Endothelial cell of umbilical vein (primary cell): Measurements from ENCODE around the gene JARID2. TPM values are rescaled to one million over a fixed set of nuclear protein-coding genes. Genes with fewer than 3 reads are reported as not detected.

ENCODE experiments used
- BruUV-seq: library from RNA; stranded (reverse); fragments of 400-500 nt; replicated peaks from 2 replicates; lab custom pipeline; 2021; lab: Mats Ljungman, UMichigan
- CTCF ChIA-PET: fragments of 300-600, 350-600 bp; sonication (Branson Sonifier 250); formaldehyde crosslinking; loops from one replicate; lab custom pipeline; 2021; ENCODE audit warnings: antibody characterized with exemption, inconsistent platforms; lab: Charles Lee
- POLR2A ChIA-PET: fragments of 300-600, 350-600 bp; sonication (Branson Sonifier 250); formaldehyde crosslinking; loops from one replicate; lab custom pipeline; 2021; ENCODE audit warnings: antibody characterized with exemption, inconsistent platforms; lab: Charles Lee
- DNase-seq: peaks from one replicate; pipeline ENCODE4 v3.0.0-alpha.2; 2011; ENCODE audit warnings: low read depth, low spot score
- FAIRE-seq: peaks from 2 replicates; lab custom pipeline; 2011; peaks lifted over from hg19 to GRCh38; lab: Jason Lieb, UNC
- H2AFZ ChIP-seq: 2 replicates; pipeline ENCODE4 v1.6.0; 2012; ENCODE audit warnings: low read depth, low read length, control low read depth, inconsistent platforms
- H3K27ac ChIP-seq: 2 replicates; pipeline ENCODE4 v1.5.1; 2011; ENCODE audit warnings: low read depth, mild to moderate bottlenecking, control low read depth, low read length, moderate library complexity; ENCODE audit not compliant: insufficient read depth
- H3K27me3 ChIP-seq, 2 experiments: 2 replicates each; pipeline versions ENCODE4 v1.6.0 to v1.6.1; 2011; ENCODE audit warnings: low read length in 2 of 2, mixed read lengths in 1 of 2; ENCODE audit not compliant: control insufficient read depth in 2 of 2, insufficient read depth in 2 of 2
- H3K36me3 ChIP-seq, 2 experiments: 2 replicates in 1 of 2; 3 replicates in 1 of 2; pipeline ENCODE4 v1.5.1; 2011; ENCODE audit warnings: low read length in 2 of 2, mild to moderate bottlenecking in 1 of 2, moderate library complexity in 1 of 2; ENCODE audit not compliant: control insufficient read depth in 2 of 2, insufficient read depth in 2 of 2; ENCODE audit errors: extremely low read depth in 1 of 2
- H3K4me1 ChIP-seq: 3 replicates; pipeline ENCODE4 v1.5.1; 2011; ENCODE audit warnings: mild to moderate bottlenecking, low read length; ENCODE audit not compliant: control insufficient read depth, insufficient read depth; ENCODE audit errors: extremely low read depth
- H3K4me2 ChIP-seq: 2 replicates; pipeline ENCODE4 v1.6.1; 2011; ENCODE audit warnings: low read length, control low read depth, mixed read lengths; ENCODE audit not compliant: insufficient read depth
- H3K4me3 ChIP-seq, 3 experiments: fragments of 200-600 bp in 1 of 3; sonication (generic), shearing (Covaris generic) in 1 of 3; replicated peaks in 1 of 3; 2 replicates each; pipeline ENCODE4 v1.5.1; 2011 to 2016; ENCODE audit warnings: control low read depth in 3 of 3, low read length in 3 of 3, mild to moderate bottlenecking in 2 of 3, inconsistent platforms in 1 of 3, low read depth in 1 of 3, moderate library complexity in 1 of 3; ENCODE audit not compliant: insufficient read depth in 1 of 3
- H3K79me2 ChIP-seq: 2 replicates; pipeline ENCODE4 v1.6.0; 2012; ENCODE audit warnings: low read length, inconsistent platforms; ENCODE audit not compliant: control insufficient read depth, insufficient read depth
- H3K9ac ChIP-seq: replicated peaks from 2 replicates; pipeline ENCODE3; 2011; ENCODE audit warnings: low read length, control low read depth; ENCODE audit not compliant: insufficient read depth; ENCODE audit errors: extremely low read depth
- H3K9me1 ChIP-seq: replicated peaks from 3 replicates; pipeline ENCODE4 v1.6.0; 2011; ENCODE audit warnings: mild to moderate bottlenecking, low read length; ENCODE audit not compliant: control insufficient read depth, insufficient read depth; ENCODE audit errors: extremely low read depth
- H3K9me3 ChIP-seq: replicated peaks from 2 replicates; pipeline ENCODE4 v1.5.1; 2012; ENCODE audit warnings: low read length, inconsistent platforms; ENCODE audit not compliant: control insufficient read depth, insufficient read depth
- H4K20me1 ChIP-seq: replicated peaks from 2 replicates; pipeline ENCODE3; 2011; ENCODE audit warnings: mild to moderate bottlenecking, low read length; ENCODE audit not compliant: control insufficient read depth, insufficient read depth; ENCODE audit errors: extremely low read depth
- CTCF ChIP-seq, 2 donors: IDR thresholded peaks; 1 replicate in 1 of 2; 2 replicates in 1 of 2; pipeline ENCODE4 v1.5.1; 2011; ENCODE audit warnings: low read length in 2 of 2, mild to moderate bottlenecking in 2 of 2, moderate library complexity in 2 of 2, control low read depth in 1 of 2, inconsistent platforms in 1 of 2, low read depth in 1 of 2; ENCODE audit not compliant: insufficient read depth in 1 of 2; ENCODE audit errors: extremely low read depth in 1 of 2
- EZH2 ChIP-seq: IDR thresholded peaks from 2 replicates; pipeline ENCODE4 v1.6.1; 2012; ENCODE audit warnings: borderline replicate concordance, low read depth, mild to moderate bottlenecking, moderate library complexity, low read length, inconsistent platforms; ENCODE audit not compliant: severe bottlenecking
- FOS ChIP-seq: IDR thresholded peaks from 2 replicates; pipeline ENCODE4 v1.6.1; 2011; ENCODE audit warnings: mild to moderate bottlenecking, low read length, moderate library complexity, borderline replicate concordance; ENCODE audit not compliant: insufficient read depth
- JUN ChIP-seq: IDR thresholded peaks from 2 replicates; pipeline ENCODE4 v1.6.1; 2011; ENCODE audit warnings: borderline replicate concordance, low read depth; ENCODE audit not compliant: insufficient read length, insufficient read depth
- MYC ChIP-seq: IDR thresholded peaks from one replicate; pipeline ENCODE4 v1.6.1; 2011; ENCODE audit warnings: mild to moderate bottlenecking, low read depth, low read length
- POLR2A ChIP-seq: IDR thresholded peaks from 2 replicates; pipeline ENCODE4 v1.6.1; 2012; ENCODE audit warnings: low read depth, mild to moderate bottlenecking, control low read depth, low read length
- POLR2AphosphoS5 ChIP-seq: IDR thresholded peaks from 2 replicates; pipeline ENCODE4 v1.6.1; 2012; ENCODE audit warnings: low read depth, mild to moderate bottlenecking, control low read depth, low read length, moderate library complexity; ENCODE audit not compliant: insufficient read depth
- dilution Hi-C: fragments of 300-500 bp; cut with MboI; formaldehyde crosslinking; loops from one replicate; pipeline ENCODE4 v1.15.0; 2019; ENCODE audit warnings: low sequenced_read_pairs; ENCODE audit not compliant: extremely low pct_ligation_motif_present
- intact Hi-C: fragments of 100-400 bp; cut with micrococcal nuclease; formaldehyde crosslinking; loops from one replicate; pipeline ENCODE4 v1.10.0; 2022
- polyA plus RNA-seq, 4 experiments: library from polyadenylated mRNA; depleted of rRNA in 3 of 4; stranded (reverse) in 3 of 4; unstranded in 1 of 4; fragments of >200 nt; gene quantifications; 2 replicates each; pipeline versions ENCODE4 v1.2.1 to v1.2.3, GENCODE V29; 2011 to 2012; ENCODE audit warnings: missing spikeins in 1 of 4
- total RNA-seq: library from RNA; stranded (reverse); gene quantifications from 2 replicates; pipeline ENCODE4 v1.2.3, GENCODE V29; 2021
- TF ChIP-seq, protein P1 (sequence below): IDR thresholded peaks from 2 replicates; pipeline ENCODE4 v1.6.1; 2011; ENCODE audit not compliant: insufficient read depth, insufficient read length

JARID2 gene
- total and polyA plus RNA-seq, 2 donors (not counting 3 experiments of a cell fraction or from before 2014, with no cell fraction given), result 2.9 to 10.6 TPM

GRCh38 chr6:15269619-15270018, 23.8 kb downstream of the JARID2 start:
- no peaks in the 10 kb centered on the region for H4K20me1 ChIP-seq
- no peak overlapping the region for H2AFZ ChIP-seq
- FAIRE-seq (no peak), DNase-seq (no peak)
- H3K9me3 ChIP-seq, result no peaks in the 10 kb centered on the region
- dilution Hi-C loops, result no loop called here
- BruUV-seq, result no TSS peak
- POLR2A ChIA-PET, result no interaction called here
- CTCF ChIA-PET, result no interaction called here
- TF ChIP-seq, protein P1, sequence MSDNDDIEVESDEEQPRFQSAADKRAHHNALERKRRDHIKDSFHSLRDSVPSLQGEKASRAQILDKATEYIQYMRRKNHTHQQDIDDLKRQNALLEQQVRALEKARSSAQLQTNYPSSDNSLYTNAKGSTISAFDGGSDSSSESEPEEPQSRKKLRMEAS, result no peak
- no peak for TF ChIP-seq JUN
- TF ChIP-seq POLR2A, result no peak
- TF ChIP-seq MYC, result no peak
- TF ChIP-seq EZH2, result no peak
- TF ChIP-seq POLR2AphosphoS5, result no peak
- no peak overlapping the region for H3K4me3 ChIP-seq
- no peaks in the 10 kb centered on the region for H3K27me3 ChIP-seq
- H3K27ac ChIP-seq, result no peak overlapping the region
- H3K9me1 ChIP-seq, result no peaks in the 10 kb centered on the region
- H3K4me1 ChIP-seq, result peaks cover 29% of the 10 kb centered on the region
- H3K4me2 ChIP-seq, result no peak overlapping the region
- H3K36me3 ChIP-seq, result no peaks in the 10 kb centered on the region
- H3K79me2 ChIP-seq, result peaks cover 1% of the 10 kb centered on the region
- no peak overlapping the region for H3K9ac ChIP-seq
- intact Hi-C loops, result no loop called here

- Histone ChIP-seq H3K4me2 (no peak overlapping the region), H3K79me2 (peaks cover 1% of the 10 kb centered on the region), H2AFZ (no peak overlapping the region), H3K27me3 (no peaks in the 10 kb centered on the region), H3K9me1 (no peaks in the 10 kb centered on the region), H3K9ac (no peak overlapping the region), H3K9me3 (no peaks in the 10 kb centered on the region), H3K4me1 (peaks cover 27% of the 10 kb centered on the region), H4K20me1 (no peaks in the 10 kb centered on the region), H3K36me3 (no peaks in the 10 kb centered on the region), H3K27ac (no peak overlapping the region), H3K4me3 (no peak overlapping the region)
- ChIA-PET POLR2A (no interaction called here), CTCF (no interaction called here)
- BruUV-seq, result no TSS peak
- intact Hi-C loops, result no loop called here
- FAIRE-seq, result no peak
- dilution Hi-C loops, result no loop called here
- no peak for DNase-seq
- TF ChIP-seq MYC (no peak), JUN (no peak), CTCF (IDR thresholded peaks at IDR 0.05; ENCODE audit: extremely low read depth in 1 of 2, insufficient read depth in 1 of 2, low read depth in 1 of 2, low read length in 2 of 2) (no peak), FOS (no peak), POLR2AphosphoS5 (no peak)
Measured at GRCh38 chr6:15270402-15270801, 24.5 kb downstream of the JARID2 start.
